ENCODE data around the gene RRAD. TPM values are rescaled to one million over a fixed set of nuclear protein-coding genes. Genes with fewer than 3 reads are reported as not detected.
A peak's percentile ranks its signal among the peaks of the same experiment; 100 is the strongest.
"Not testable (repeated sequence)": the region's sequence is repeated elsewhere in the genome, so short reads cannot be mapped to it uniquely, and the experiment has no call there.

RRAD gene
- total RNA-seq, 3 donors from 2014 or later, result 0.15 to 0.50 (median 0.38) TPM

GRCh38 chr16:66956154-66956457 lies 30.8 kb upstream of the RRAD start:
- H3K4me3 Mint-ChIP-seq; H3K4me1 Mint-ChIP-seq (ENCODE audit: low read depth); H3K36me3 Mint-ChIP-seq (ENCODE audit: insufficient read depth); H3K9me3 Mint-ChIP-seq; ATAC-seq; DNase-seq: not testable (repeated sequence)
- peaks cover 23% of the 10 kb centered on the region for H3K27me3 Mint-ChIP-seq (ENCODE audit: low read depth)

- not testable (repeated sequence) for H3K36me3 Mint-ChIP-seq (ENCODE audit: insufficient read depth); H3K4me3 Mint-ChIP-seq; DNase-seq; H3K9me3 Mint-ChIP-seq; H3K4me1 Mint-ChIP-seq (ENCODE audit: low read depth); ATAC-seq
- peaks cover 25% of the 10 kb centered on the region for H3K27me3 Mint-ChIP-seq (ENCODE audit: low read depth)
These were observed 30.2 kb upstream of the RRAD start for GRCh38 chr16:66955363-66956153.

GRCh38 chr16:66954097-66954659 lies 28.8 kb upstream of the RRAD start:
- Mint-ChIP-seq H3K4me3 (no peak overlapping the region), H3K9me3 (peaks cover 4% of the 10 kb centered on the region), H3K36me3 (ENCODE audit: insufficient read depth) (no peaks in the 10 kb centered on the region), H3K27me3 (ENCODE audit: low read depth) (peaks cover 39% of the 10 kb centered on the region), H3K4me1 (ENCODE audit: low read depth) (peaks cover 6% of the 10 kb centered on the region)
- ATAC-seq (peak; percentile 80 to 84), DNase-seq (peak; percentile 69)

- Mint-ChIP-seq H3K36me3 (ENCODE audit: insufficient read depth) (no peaks in the 10 kb centered on the region), H3K9me3 (peaks cover 4% of the 10 kb centered on the region), H3K4me3 (no peak overlapping the region), H3K27me3 (ENCODE audit: low read depth) (peaks cover 42% of the 10 kb centered on the region), H3K4me1 (ENCODE audit: low read depth) (peaks cover 6% of the 10 kb centered on the region)
- DNase-seq, result no peak
- ATAC-seq, result no peak
These were observed 28.2 kb upstream of the RRAD start for GRCh38 chr16:66953462-66954096.

- no peak for ATAC-seq
- H3K36me3 Mint-ChIP-seq (ENCODE audit: insufficient read depth), result no peaks in the 10 kb centered on the region
These were observed 27.2 kb upstream of the RRAD start for GRCh38 chr16:66952430-66953110.

GRCh38 chr16:66950971-66951790 lies 25.8 kb upstream of the RRAD start:
- Mint-ChIP-seq H3K36me3 (ENCODE audit: insufficient read depth) (no peaks in the 10 kb centered on the region), H3K4me1 (ENCODE audit: low read depth) (peaks cover 19% of the 10 kb centered on the region), H3K4me3 (no peak overlapping the region), H3K9me3 (peaks cover 4% of the 10 kb centered on the region), H3K27me3 (ENCODE audit: low read depth) (peaks cover 42% of the 10 kb centered on the region)
- no peak for DNase-seq
- no peak for ATAC-seq

More at GRCh38 chr16:66952430-66953110, 27.2 kb upstream of the RRAD start:
- peaks cover 4% of the 10 kb centered on the region for H3K9me3 Mint-ChIP-seq
- H3K4me3 Mint-ChIP-seq, result no peak overlapping the region
- H3K4me1 Mint-ChIP-seq (ENCODE audit: low read depth), result peaks cover 12% of the 10 kb centered on the region
- peaks cover 42% of the 10 kb centered on the region for H3K27me3 Mint-ChIP-seq (ENCODE audit: low read depth)
- no peak for DNase-seq

GRCh38 chr16:66950437-66950836 lies 25.1 kb upstream of the RRAD start:
- no peaks in the 10 kb centered on the region for H3K36me3 Mint-ChIP-seq (ENCODE audit: insufficient read depth)
- peaks cover 4% of the 10 kb centered on the region for H3K9me3 Mint-ChIP-seq
- H3K27me3 Mint-ChIP-seq (ENCODE audit: low read depth), result peaks cover 42% of the 10 kb centered on the region
- H3K4me3 Mint-ChIP-seq, result no peak overlapping the region
- peaks cover 19% of the 10 kb centered on the region for H3K4me1 Mint-ChIP-seq (ENCODE audit: low read depth)
- no peak for ATAC-seq
- no peak for DNase-seq

- Mint-ChIP-seq H3K36me3 (ENCODE audit: insufficient read depth) (no peaks in the 10 kb centered on the region), H3K4me3 (no peak overlapping the region), H3K9me3 (peaks cover 4% of the 10 kb centered on the region), H3K4me1 (ENCODE audit: low read depth) (peaks cover 19% of the 10 kb centered on the region), H3K27me3 (ENCODE audit: low read depth) (peaks cover 42% of the 10 kb centered on the region)
- DNase-seq, result no peak
- no peak for ATAC-seq
These were observed 24.1 kb upstream of the RRAD start for GRCh38 chr16:66949472-66949871.

GRCh38 chr16:66948837-66949225 lies 23.5 kb upstream of the RRAD start:
- no peak for DNase-seq
- peaks cover 18% of the 10 kb centered on the region for H3K4me1 Mint-ChIP-seq (ENCODE audit: low read depth)
- H3K4me3 Mint-ChIP-seq, result peak overlapping the region; percentile 82
- H3K36me3 Mint-ChIP-seq (ENCODE audit: insufficient read depth), result no peaks in the 10 kb centered on the region
- H3K27me3 Mint-ChIP-seq (ENCODE audit: low read depth), result peaks cover 40% of the 10 kb centered on the region
- ATAC-seq, result peak in 1 of 2 donors; percentile 12
- H3K9me3 Mint-ChIP-seq, result peaks cover 4% of the 10 kb centered on the region

- Mint-ChIP-seq H3K36me3 (ENCODE audit: insufficient read depth) (no peaks in the 10 kb centered on the region), H3K9me3 (peaks cover 4% of the 10 kb centered on the region), H3K27me3 (ENCODE audit: low read depth) (peaks cover 39% of the 10 kb centered on the region), H3K4me3 (peak overlapping the region; percentile 82), H3K4me1 (ENCODE audit: low read depth) (peaks cover 18% of the 10 kb centered on the region)
- peak; percentile 29 to 31 for ATAC-seq
- no peak for DNase-seq
These were observed 22.9 kb upstream of the RRAD start for GRCh38 chr16:66948134-66948836.

GRCh38 chr16:66947302-66948065 lies 22.1 kb upstream of the RRAD start:
- Mint-ChIP-seq H3K9me3 (peaks cover 4% of the 10 kb centered on the region), H3K27me3 (ENCODE audit: low read depth) (peaks cover 33% of the 10 kb centered on the region), H3K4me1 (ENCODE audit: low read depth) (peaks cover 18% of the 10 kb centered on the region), H3K36me3 (ENCODE audit: insufficient read depth) (peaks cover 6% of the 10 kb centered on the region), H3K4me3 (peak overlapping the region; percentile 82)
- peak; percentile 82 for DNase-seq
- ATAC-seq, result peak; percentile 86 to 87

- Mint-ChIP-seq H3K4me1 (ENCODE audit: low read depth) (peaks cover 18% of the 10 kb centered on the region), H3K27me3 (ENCODE audit: low read depth) (peaks cover 28% of the 10 kb centered on the region), H3K4me3 (no peak overlapping the region), H3K9me3 (peaks cover 4% of the 10 kb centered on the region), H3K36me3 (ENCODE audit: insufficient read depth) (peaks cover 9% of the 10 kb centered on the region)
- no peak for ATAC-seq
- no peak for DNase-seq
These were observed 21.6 kb upstream of the RRAD start for GRCh38 chr16:66946974-66947301.

- peaks cover 2% of the 10 kb centered on the region for H3K9me3 Mint-ChIP-seq
- H3K36me3 Mint-ChIP-seq (ENCODE audit: insufficient read depth), result peaks cover 11% of the 10 kb centered on the region
- peaks cover 24% of the 10 kb centered on the region for H3K27me3 Mint-ChIP-seq (ENCODE audit: low read depth)
- no peak overlapping the region for H3K4me3 Mint-ChIP-seq
- H3K4me1 Mint-ChIP-seq (ENCODE audit: low read depth), result peaks cover 18% of the 10 kb centered on the region
- ATAC-seq (no peak), DNase-seq (no peak)
These were observed 21.2 kb upstream of the RRAD start for GRCh38 chr16:66946541-66946940.

Measured in activated T-cell treated with anti-CD3 and anti-CD28 coated beads, Interleukin-2, amount 50 U/mL, for 4 hours (primary cell).